Neuronal stem cell (in vitro differentiated cells): ENCODE data around the gene CENPP.

Source experiments
- DNase-seq: peaks from one replicate; pipeline ENCODE4 v3.0.0-alpha.2; 2013; ENCODE audit warnings: low spot score
- H2AFZ ChIP-seq: one replicate; pipeline ENCODE4 v1.6.1; 2013; ENCODE audit warnings: mild to moderate bottlenecking, low read length, inconsistent platforms
- H2AK5ac ChIP-seq: 2 replicates; pipeline ENCODE4 v1.6.1; 2013; ENCODE audit warnings: low read depth, mild to moderate bottlenecking, inconsistent platforms, low read length, moderate library complexity, mixed read lengths
- H2BK120ac ChIP-seq: 2 replicates; pipeline ENCODE4 v1.6.1; 2013; ENCODE audit warnings: low read depth, mild to moderate bottlenecking, inconsistent platforms, low read length, moderate library complexity, mixed read lengths
- H2BK12ac ChIP-seq: one replicate; pipeline ENCODE4 v1.6.1; 2013; ENCODE audit warnings: low read length, inconsistent platforms
- H2BK15ac ChIP-seq: 2 replicates; pipeline ENCODE4 v1.6.1; 2013; ENCODE audit warnings: mild to moderate bottlenecking, low read length, inconsistent platforms, mixed read lengths
- H2BK5ac ChIP-seq: one replicate; pipeline ENCODE4 v1.6.1; 2013; ENCODE audit warnings: inconsistent platforms, mild to moderate bottlenecking, low read length, moderate library complexity
- H3K14ac ChIP-seq: one replicate; pipeline ENCODE4 v1.6.1; 2013; ENCODE audit warnings: low read length, inconsistent platforms
- H3K18ac ChIP-seq: 2 replicates; pipeline ENCODE4 v1.6.1; 2013; ENCODE audit warnings: low read length, inconsistent platforms
- H3K23ac ChIP-seq: 2 replicates; pipeline ENCODE4 v1.6.1; 2013; ENCODE audit warnings: low read depth, mild to moderate bottlenecking, mixed read lengths, low read length, inconsistent platforms; ENCODE audit not compliant: poor library complexity
- H3K27ac ChIP-seq: replicated peaks from 3 replicates; pipeline ENCODE4 v1.5.1; 2013; ENCODE audit warnings: low read length, inconsistent platforms
- H3K27me3 ChIP-seq, 3 experiments: 2 replicates each; pipeline ENCODE4 v1.6.1; 2013; ENCODE audit warnings: low read length in 3 of 3, mild to moderate bottlenecking in 2 of 3, inconsistent platforms in 1 of 3, low read depth in 1 of 3, mixed read lengths in 1 of 3, moderate library complexity in 1 of 3; ENCODE audit not compliant: control insufficient read depth in 3 of 3, insufficient read depth in 3 of 3
- H3K36me3 ChIP-seq, 2 donors: replicated peaks in 1 of 2; 2 replicates each; pipeline ENCODE4 v1.6.1; 2013; ENCODE audit warnings: low read length in 2 of 2; ENCODE audit not compliant: control insufficient read depth in 2 of 2, insufficient read depth in 2 of 2
- H3K4ac ChIP-seq: 2 replicates; pipeline ENCODE4 v1.6.1; 2013; ENCODE audit warnings: inconsistent platforms, mild to moderate bottlenecking, low read length, moderate library complexity
- H3K4me1 ChIP-seq, 2 donors: 1 replicate in 1 of 2; 2 replicates in 1 of 2; pipeline ENCODE4 v1.6.1; 2013; ENCODE audit warnings: low read length in 2 of 2, low read depth in 1 of 2; ENCODE audit not compliant: control insufficient read depth in 2 of 2, insufficient read depth in 1 of 2
- H3K4me2 ChIP-seq: one replicate; pipeline ENCODE4 v1.6.1; 2013; ENCODE audit warnings: mild to moderate bottlenecking, low read length, inconsistent platforms; ENCODE audit not compliant: insufficient read depth, poor library complexity, severe bottlenecking
- H3K4me3 ChIP-seq, 2 donors: 2 replicates each; pipeline ENCODE4 v1.5.1; 2013; ENCODE audit warnings: low read length in 2 of 2, mild to moderate bottlenecking in 2 of 2, inconsistent platforms in 1 of 2, moderate library complexity in 1 of 2
- H3K79me1 ChIP-seq: one replicate; pipeline ENCODE4 v1.6.1; 2013; ENCODE audit warnings: low read depth, mild to moderate bottlenecking, inconsistent platforms, low read length, moderate library complexity
- H3K9ac ChIP-seq: one replicate; pipeline ENCODE4 v1.6.1; 2013; ENCODE audit warnings: mild to moderate bottlenecking, low read depth, low read length, inconsistent platforms; ENCODE audit not compliant: poor library complexity
- H3K9me3 ChIP-seq, 2 donors: replicated peaks in 1 of 2; 2 replicates each; pipeline versions ENCODE3 to v1.6.1; 2013; ENCODE audit warnings: low read length in 2 of 2, mild to moderate bottlenecking in 2 of 2, inconsistent platforms in 1 of 2, low read depth in 1 of 2, mixed read lengths in 1 of 2, moderate library complexity in 1 of 2; ENCODE audit not compliant: control insufficient read depth in 2 of 2, insufficient read depth in 1 of 2
- H4K8ac ChIP-seq: one replicate; pipeline ENCODE4 v1.6.1; 2013; ENCODE audit warnings: low read depth, mild to moderate bottlenecking, inconsistent platforms, low read length, moderate library complexity
- H4K91ac ChIP-seq: one replicate; pipeline ENCODE4 v1.6.1; 2013; ENCODE audit warnings: low read length, low read depth, mild to moderate bottlenecking, inconsistent platforms; ENCODE audit not compliant: poor library complexity
- WGBS, 2 donors: extraction: QIAGEN DNeasy Blood & Tissue Kit; methylation state at CpG; one replicate each; pipeline ENCODE4 v1.1.7; 2013; ENCODE audit warnings: missing lambda C conversion rate in 2 of 2, mixed read lengths in 1 of 2; ENCODE audit not compliant: insufficient read length in 2 of 2, insufficient replicate concordance in 1 of 2; ENCODE audit errors: extremely low coverage in 2 of 2; 5-methylcytosine and 5-hydroxymethylcytosine counted together

The CENPP gene

DNA sequence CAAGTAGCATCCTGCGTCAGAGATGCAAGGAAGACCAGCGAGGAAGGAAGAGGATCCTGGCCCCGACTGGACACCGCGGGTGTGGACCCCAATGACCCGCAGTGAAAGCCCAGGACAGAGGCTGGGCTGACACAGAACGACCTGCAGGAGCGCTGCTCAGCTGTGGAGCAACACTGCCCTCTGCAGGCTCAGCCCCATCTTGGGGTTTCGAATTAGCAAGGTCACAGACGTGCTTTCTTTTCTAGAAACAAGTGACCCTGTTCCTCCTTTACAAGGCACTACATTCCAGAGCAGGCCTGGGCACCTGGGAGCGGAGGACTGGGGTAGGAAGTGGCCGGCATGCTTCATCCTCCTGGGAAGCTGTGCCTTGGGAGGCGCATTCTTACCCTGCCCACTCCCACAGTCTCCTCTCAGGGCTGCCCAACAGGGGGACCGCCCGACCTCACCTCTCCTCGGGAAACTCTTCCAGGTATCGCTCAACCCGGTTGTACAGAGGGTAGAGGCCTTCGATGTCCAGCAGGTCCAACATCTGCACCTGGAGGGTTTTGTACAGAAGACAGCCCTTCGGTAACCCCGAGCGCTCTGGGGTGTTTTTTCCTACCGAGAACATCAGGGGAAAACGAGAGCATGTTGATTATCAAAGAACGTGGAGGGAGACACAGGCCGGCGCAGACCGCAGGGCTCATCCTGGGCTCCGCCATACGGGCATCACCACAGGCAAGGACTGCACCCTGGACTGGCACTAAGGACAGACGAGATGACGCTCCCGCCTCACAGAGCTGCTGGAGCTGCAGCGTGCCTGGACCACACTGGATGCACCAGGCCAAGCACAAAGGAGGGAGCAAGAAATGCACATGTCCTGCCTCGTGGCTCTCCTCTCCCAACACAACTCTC, 309.2 kb downstream of the CENPP start:
- Histone ChIP-seq H3K4me2 (no peak overlapping the region), H2AFZ (peak overlapping the region; percentile 26), H3K4me1 (no peaks in the 10 kb centered on the region), H3K4ac (no peak overlapping the region), H3K4me3 (no peak overlapping the region), H2BK12ac (no peak overlapping the region), H2BK5ac (no peak overlapping the region), H2BK15ac (no peak overlapping the region), H4K8ac (no peak overlapping the region), H3K14ac (no peak overlapping the region), H3K23ac (no peak overlapping the region), H2AK5ac (no peak overlapping the region), H3K79me1 (no peaks in the 10 kb centered on the region), H3K27ac (no peak overlapping the region), H3K27me3 (no peaks in the 10 kb centered on the region), H4K91ac (no peak overlapping the region), H2BK120ac (no peak overlapping the region), H3K9me3 (no peaks in the 10 kb centered on the region), H3K36me3 (peaks cover 28 to 71% of the 10 kb centered on the region in 2 donors), H3K9ac (peak overlapping the region; percentile 36), H3K18ac (no peak overlapping the region)
- no CpG with 5 or more reads among the region's 35 CpGs for WGBS, 2 donors
- DNase-seq, result peak; percentile 79

DNA sequence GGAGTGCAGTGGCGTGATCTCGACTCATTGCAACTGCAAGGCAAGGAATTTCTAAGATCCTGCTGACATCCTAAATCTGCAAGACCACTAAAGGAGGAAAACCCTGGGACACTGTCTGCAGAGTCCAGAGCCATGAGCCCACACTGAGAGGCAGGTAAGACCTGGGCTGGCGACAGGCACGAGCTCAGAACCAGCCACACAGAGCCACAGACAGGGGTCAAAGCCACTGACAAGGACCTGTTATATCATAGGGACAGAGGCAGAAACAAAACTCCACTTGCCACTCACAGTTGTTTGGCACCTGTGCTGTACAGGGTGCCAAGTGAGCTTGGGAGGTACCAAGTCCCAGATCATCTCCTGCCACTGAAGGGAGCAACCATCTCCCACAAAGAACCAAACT, 310.0 kb downstream of the CENPP start:
- no peak overlapping the region for H3K4me2 ChIP-seq
- no peak overlapping the region for H2AFZ ChIP-seq
- peaks cover 32 to 76% of the 10 kb centered on the region in 2 donors for H3K36me3 ChIP-seq
- no peaks in the 10 kb centered on the region for H3K4me1 ChIP-seq
- H2BK120ac ChIP-seq, result no peak overlapping the region
- no peak overlapping the region for H4K91ac ChIP-seq
- no peak overlapping the region for H3K27ac ChIP-seq
- no CpG with 5 or more reads among the region's 4 CpGs for WGBS, 2 donors
- H2BK5ac ChIP-seq, result no peak overlapping the region
- no peak overlapping the region for H2BK15ac ChIP-seq
- no peak overlapping the region for H4K8ac ChIP-seq
- no peak overlapping the region for H3K9ac ChIP-seq
- H3K18ac ChIP-seq, result no peak overlapping the region
- no peak overlapping the region for H3K14ac ChIP-seq
- H2BK12ac ChIP-seq, result no peak overlapping the region
- H3K27me3 ChIP-seq, result no peaks in the 10 kb centered on the region
- peaks cover 2% of the 10 kb centered on the region for H3K79me1 ChIP-seq
- no peak for DNase-seq
- no peaks in the 10 kb centered on the region for H3K9me3 ChIP-seq
- no peak overlapping the region for H2AK5ac ChIP-seq
- H3K4ac ChIP-seq, result no peak overlapping the region
- H3K23ac ChIP-seq, result no peak overlapping the region
- H3K4me3 ChIP-seq, result no peak overlapping the region

- no peak overlapping the region for H4K91ac ChIP-seq
- H4K8ac ChIP-seq, result no peak overlapping the region
- H3K9ac ChIP-seq, result no peak overlapping the region
- no peak overlapping the region for H3K4ac ChIP-seq
- no peak overlapping the region for H3K23ac ChIP-seq
- H3K14ac ChIP-seq, result no peak overlapping the region
- H3K18ac ChIP-seq, result no peak overlapping the region
- no peak overlapping the region for H3K4me3 ChIP-seq
- H3K4me1 ChIP-seq, result no peaks in the 10 kb centered on the region
- no peak overlapping the region for H2BK120ac ChIP-seq
- H2BK15ac ChIP-seq, result no peak overlapping the region
- H2AFZ ChIP-seq, result no peak overlapping the region
- no peak overlapping the region for H3K4me2 ChIP-seq
- no peaks in the 10 kb centered on the region for H3K27me3 ChIP-seq
- H2AK5ac ChIP-seq, result no peak overlapping the region
- H3K36me3 ChIP-seq, result peaks cover 30 to 80% of the 10 kb centered on the region in 2 donors
- no peak overlapping the region for H2BK5ac ChIP-seq
- no peak overlapping the region for H2BK12ac ChIP-seq
- H3K79me1 ChIP-seq, result peaks cover 2% of the 10 kb centered on the region
- H3K9me3 ChIP-seq, result no peaks in the 10 kb centered on the region
- DNase-seq, result no peak
- no peak overlapping the region for H3K27ac ChIP-seq
- no CpG with 5 or more reads among the region's 3 CpGs for WGBS, 2 donors
These were observed 310.9 kb downstream of the CENPP start for GRCh38 chr9:92636627-92637026.

GRCh38 chr9:92637326-92637725, 311.6 kb downstream of the CENPP start:
- H3K36me3 ChIP-seq, result peaks cover 32 to 80% of the 10 kb centered on the region in 2 donors
- H3K4me3 ChIP-seq, result no peak overlapping the region
- no peak overlapping the region for H3K14ac ChIP-seq
- no peaks in the 10 kb centered on the region for H3K27me3 ChIP-seq
- no peak overlapping the region for H2AK5ac ChIP-seq
- H3K9ac ChIP-seq, result no peak overlapping the region
- no peak overlapping the region for H3K23ac ChIP-seq
- no peak overlapping the region for H2BK15ac ChIP-seq
- H2BK5ac ChIP-seq, result no peak overlapping the region
- H2BK120ac ChIP-seq, result no peak overlapping the region
- H4K8ac ChIP-seq, result no peak overlapping the region
- peaks cover 3% of the 10 kb centered on the region for H3K79me1 ChIP-seq
- H3K18ac ChIP-seq, result no peak overlapping the region
- no peaks in the 10 kb centered on the region for H3K4me1 ChIP-seq
- no peak for DNase-seq
- no peak overlapping the region for H3K27ac ChIP-seq
- no peak overlapping the region for H2AFZ ChIP-seq
- H2BK12ac ChIP-seq, result no peak overlapping the region
- WGBS, 2 donors, result no CpG with 5 or more reads among the region's 7 CpGs
- H3K4me2 ChIP-seq, result no peak overlapping the region
- H3K4ac ChIP-seq, result no peak overlapping the region
- no peak overlapping the region for H4K91ac ChIP-seq
- H3K9me3 ChIP-seq, result no peaks in the 10 kb centered on the region
